Fibroblast of gingiva (primary cell): Measurements from ENCODE around the gene CELSR2.
"Not testable (repeated sequence)": the region's sequence is repeated elsewhere in the genome, so short reads cannot be mapped to it uniquely, and the experiment has no call there.

Experiments
- DNase-seq: peaks from one replicate; pipeline ENCODE4 v3.0.0-alpha.2; 2011; ENCODE audit warnings: low read depth

Gene CELSR2

GRCh38 chr1:109277434-109278204, 28.3 kb downstream of the CELSR2 start:
- DNase-seq, result peak; percentile 45

GRCh38 chr1:109279615-109280278, 30.4 kb downstream of the CELSR2 start:
- DNase-seq, result no peak

- DNase-seq, result no peak
These were observed 31.5 kb downstream of the CELSR2 start for GRCh38 chr1:109280862-109281261.

- DNase-seq, result peak; percentile 44
These were observed 32.5 kb downstream of the CELSR2 start for GRCh38 chr1:109281680-109282496.

- DNase-seq, result no peak
These were observed 33.2 kb downstream of the CELSR2 start for GRCh38 chr1:109282497-109282951.

GRCh38 chr1:109282952-109283747, 33.8 kb downstream of the CELSR2 start, which contains the start of gene PSRC1:
TSS of gene PSRC1 (minus strand) at chr1:109283145.
- DNase-seq, result peak; percentile 96

- no peak for DNase-seq
These were observed 34.6 kb downstream of the CELSR2 start for GRCh38 chr1:109283748-109284600.

GRCh38 chr1:109286762-109287161, 37.4 kb downstream of the CELSR2 start:
- DNase-seq, result not testable (repeated sequence)

GRCh38 chr1:109290137-109290536, 40.8 kb downstream of the CELSR2 start:
- no peak for DNase-seq

GRCh38 chr1:109290998-109291397, 41.7 kb downstream of the CELSR2 start:
- DNase-seq, result no peak

GRCh38 chr1:109292364-109292763, 43.0 kb downstream of the CELSR2 start:
- no peak for DNase-seq

- no peak for DNase-seq
These were observed 43.7 kb downstream of the CELSR2 start for GRCh38 chr1:109293026-109293425.

GRCh38 chr1:109294481-109294880, 45.1 kb downstream of the CELSR2 start:
- no peak for DNase-seq

GRCh38 chr1:109295712-109296415, 46.5 kb downstream of the CELSR2 start:
- DNase-seq, result no peak

- DNase-seq, result no peak
These were observed 47.4 kb downstream of the CELSR2 start for GRCh38 chr1:109296782-109297181.

- DNase-seq, result peak; percentile 80
These were observed 49.6 kb downstream of the CELSR2 start for GRCh38 chr1:109298666-109299557.

GRCh38 chr1:109299558-109300343, 50.4 kb downstream of the CELSR2 start:
- DNase-seq, result no peak

- DNase-seq, result no peak
These were observed 51.4 kb downstream of the CELSR2 start for GRCh38 chr1:109300650-109301151.
